ENCODE results near the gene EMILIN2. TPM values are rescaled to one million over a fixed set of nuclear protein-coding genes. Genes with fewer than 3 reads are reported as not detected.
"Not testable (repeated sequence)": the region's sequence is repeated elsewhere in the genome, so short reads cannot be mapped to it uniquely, and the experiment has no call there.

Gene EMILIN2
- total RNA-seq, 2 experiments from 2014 or later: 17.3 to 19.4 TPM

- TF ChIP-seq, protein P1, sequence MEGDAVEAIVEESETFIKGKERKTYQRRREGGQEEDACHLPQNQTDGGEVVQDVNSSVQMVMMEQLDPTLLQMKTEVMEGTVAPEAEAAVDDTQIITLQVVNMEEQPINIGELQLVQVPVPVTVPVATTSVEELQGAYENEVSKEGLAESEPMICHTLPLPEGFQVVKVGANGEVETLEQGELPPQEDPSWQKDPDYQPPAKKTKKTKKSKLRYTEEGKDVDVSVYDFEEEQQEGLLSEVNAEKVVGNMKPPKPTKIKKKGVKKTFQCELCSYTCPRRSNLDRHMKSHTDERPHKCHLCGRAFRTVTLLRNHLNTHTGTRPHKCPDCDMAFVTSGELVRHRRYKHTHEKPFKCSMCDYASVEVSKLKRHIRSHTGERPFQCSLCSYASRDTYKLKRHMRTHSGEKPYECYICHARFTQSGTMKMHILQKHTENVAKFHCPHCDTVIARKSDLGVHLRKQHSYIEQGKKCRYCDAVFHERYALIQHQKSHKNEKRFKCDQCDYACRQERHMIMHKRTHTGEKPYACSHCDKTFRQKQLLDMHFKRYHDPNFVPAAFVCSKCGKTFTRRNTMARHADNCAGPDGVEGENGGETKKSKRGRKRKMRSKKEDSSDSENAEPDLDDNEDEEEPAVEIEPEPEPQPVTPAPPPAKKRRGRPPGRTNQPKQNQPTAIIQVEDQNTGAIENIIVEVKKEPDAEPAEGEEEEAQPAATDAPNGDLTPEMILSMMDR (IDR thresholded peaks at IDR 0.05): no peak
- DNase-seq (no peak), ATAC-seq (no peak)
- Mint-ChIP-seq H3K4me3 (no peak overlapping the region), H3K27me3 (no peaks in the 10 kb centered on the region), H3K9me3 (no peaks in the 10 kb centered on the region), H3K36me3 (ENCODE audit: low read depth) (peaks cover 55% of the 10 kb centered on the region), H3K27ac (no peak overlapping the region), H3K4me1 (ENCODE audit: low read depth) (peaks cover 23% of the 10 kb centered on the region)
- intact Hi-C loops (cut with micrococcal nuclease): no loop called here
- CTCF ChIA-PET: interaction anchor here (0.7 to 2.2 kb wide), 4 partner anchors 13 to 332 kb away, joined by 3 to 8 read pairs (median 3); no protein-coding TSS in a partner anchor
- POLR2A ChIA-PET: interaction anchor here (0.6 to 2.3 kb wide), 8 partner anchors 11 to 71 kb away, joined by 3 to 8 read pairs (median 4); no protein-coding TSS in a partner anchor
These were observed 66.7 kb downstream of the EMILIN2 start for GRCh38 chr18:2913398-2914005.

GRCh38 chr18:2914185-2914880 is 67.5 kb downstream of the EMILIN2 start:
- Mint-ChIP-seq H3K27ac (no peak overlapping the region), H3K27me3 (no peaks in the 10 kb centered on the region), H3K36me3 (ENCODE audit: low read depth) (peaks cover 56% of the 10 kb centered on the region), H3K4me3 (no peak overlapping the region), H3K9me3 (no peaks in the 10 kb centered on the region), H3K4me1 (ENCODE audit: low read depth) (peaks cover 30% of the 10 kb centered on the region)
- no peak for DNase-seq
- POLR2A ChIA-PET: interaction anchor here (0.6 to 2.0 kb wide), 8 partner anchors 8 to 224 kb away, joined by 3 to 6 read pairs (median 3); no protein-coding TSS in a partner anchor
- CTCF ChIA-PET: interaction anchor here (0.8 to 2.2 kb wide), 4 partner anchors 19 to 331 kb away, joined by 3 to 8 read pairs (median 4); no protein-coding TSS in a partner anchor
- TF ChIP-seq, protein P1 (IDR thresholded peaks at IDR 0.05): no peak
- no peak for ATAC-seq
- intact Hi-C loops (cut with micrococcal nuclease): no loop called here

DNA sequence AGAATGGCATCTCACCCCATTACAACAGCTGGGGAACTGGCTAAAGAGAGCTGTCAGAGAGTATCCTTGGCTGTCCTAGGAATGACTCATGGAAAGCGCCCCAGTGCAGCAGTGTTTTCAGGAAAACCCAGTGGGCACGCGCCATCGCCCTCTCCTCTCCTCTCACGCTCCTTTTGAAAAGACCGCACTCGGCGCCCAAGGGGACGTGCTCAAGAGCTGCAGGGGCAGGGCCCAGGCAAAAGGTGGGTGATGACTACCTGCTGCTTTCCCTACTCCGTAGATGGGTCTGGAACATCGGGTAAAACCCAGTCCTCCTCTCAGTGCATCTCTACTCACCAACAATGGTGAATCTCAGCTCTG is 68.1 kb downstream of the EMILIN2 start:
- Mint-ChIP-seq H3K36me3 (ENCODE audit: low read depth) (peaks cover 55% of the 10 kb centered on the region), H3K4me1 (ENCODE audit: low read depth) (peaks cover 32% of the 10 kb centered on the region), H3K9me3 (no peaks in the 10 kb centered on the region), H3K4me3 (no peak overlapping the region), H3K27ac (no peak overlapping the region), H3K27me3 (no peaks in the 10 kb centered on the region)
- ChIA-PET POLR2A (interaction anchor here (0.6 to 1.9 kb wide), 6 partner anchors 9 to 224 kb away, joined by 3 to 7 read pairs (median 3); no protein-coding TSS in a partner anchor), CTCF (interaction anchor here (1.1 to 2.2 kb wide), 4 partner anchors 18 to 214 kb away, joined by 3 to 8 read pairs (median 4); no protein-coding TSS in a partner anchor)
- intact Hi-C loops (cut with micrococcal nuclease): no loop called here
- DNase-seq (no peak), ATAC-seq (no peak)
- TF ChIP-seq, protein P1 (IDR thresholded peaks at IDR 0.05): no peak

DNA sequence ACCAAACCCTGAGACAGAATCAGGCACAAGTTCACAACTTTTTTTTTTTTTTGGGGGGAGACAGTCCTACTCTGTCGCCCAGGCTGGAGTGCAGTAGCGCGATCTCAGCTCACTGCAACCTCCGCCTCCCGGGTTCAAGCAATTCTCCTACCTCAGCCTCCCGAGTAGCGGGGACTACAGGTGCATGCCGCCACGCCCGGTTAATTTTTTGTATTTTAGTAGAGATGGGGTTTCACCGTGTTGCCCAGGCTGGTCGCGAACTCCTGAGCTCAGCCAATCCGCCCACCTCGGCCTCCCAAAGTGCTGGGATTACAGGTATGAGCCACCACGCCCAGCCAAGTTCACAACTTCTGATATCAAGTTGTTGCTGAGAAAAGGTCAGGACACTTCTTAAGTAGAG is 68.7 kb downstream of the EMILIN2 start:
- H3K4me3 Mint-ChIP-seq; DNase-seq; H3K27ac Mint-ChIP-seq; H3K27me3 Mint-ChIP-seq; intact Hi-C loops (cut with micrococcal nuclease); ATAC-seq; H3K9me3 Mint-ChIP-seq: not testable (repeated sequence)
- Mint-ChIP-seq H3K36me3 (ENCODE audit: low read depth) (peaks cover 60% of the 10 kb centered on the region), H3K4me1 (ENCODE audit: low read depth) (peaks cover 32% of the 10 kb centered on the region)
- POLR2A ChIA-PET: interaction anchor here (1.4 to 1.9 kb wide), 4 partner anchors 8 to 56 kb away, joined by 3 to 7 read pairs (median 6); no protein-coding TSS in a partner anchor
- CTCF ChIA-PET: interaction anchor here (1.1 to 2.2 kb wide), 2 partner anchors 18 to 213 kb away, joined by 3 to 8 read pairs; no protein-coding TSS in a partner anchor

DNA sequence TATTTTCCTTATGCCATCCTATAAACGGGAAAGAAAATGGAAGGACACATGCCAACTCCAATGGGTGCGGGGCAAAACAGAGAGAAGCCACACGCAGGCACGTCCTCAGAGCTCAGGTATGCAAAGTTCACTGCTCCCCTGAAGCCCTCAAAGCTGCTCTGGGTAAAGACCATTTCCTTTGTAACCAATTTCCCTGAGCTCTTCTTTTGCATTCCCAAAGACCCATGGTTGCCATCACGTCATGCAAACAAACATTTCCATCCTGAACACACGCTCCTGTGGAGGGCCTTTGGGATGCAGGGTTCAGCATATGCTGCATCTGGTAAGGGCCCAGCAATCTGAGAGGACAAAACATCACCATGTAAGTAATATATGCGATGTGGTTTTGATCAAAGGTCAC is 69.4 kb downstream of the EMILIN2 start:
- Mint-ChIP-seq H3K27me3 (no peaks in the 10 kb centered on the region), H3K9me3 (no peaks in the 10 kb centered on the region), H3K27ac (peak overlapping the region; percentile 78), H3K4me1 (ENCODE audit: low read depth) (peaks cover 28% of the 10 kb centered on the region), H3K36me3 (ENCODE audit: low read depth) (peaks cover 61% of the 10 kb centered on the region), H3K4me3 (no peak overlapping the region)
- CTCF ChIA-PET: interaction anchor here (1.0 to 2.4 kb wide), 6 partner anchors 13 to 330 kb away, joined by 3 to 9 read pairs (median 4); no protein-coding TSS in a partner anchor
- DNase-seq (no peak), ATAC-seq (no peak)
- intact Hi-C loops (cut with micrococcal nuclease): no loop called here
- TF ChIP-seq, protein P1 (IDR thresholded peaks at IDR 0.05): no peak
- POLR2A ChIA-PET: interaction anchor here (1.1 to 1.9 kb wide), 3 partner anchors 9 to 14 kb away, joined by 4 to 7 read pairs (median 6); no protein-coding TSS in a partner anchor
